K562 (cell line): Measurements from ENCODE around the gene B4GALNT4. TPM values are rescaled to one million over a fixed set of nuclear protein-coding genes. Genes with fewer than 3 reads are reported as not detected.

Source experiments
- BRF2 ChIP-seq: IDR thresholded peaks from 3 replicates; pipeline ENCODE4 v1.6.1; 2011; ENCODE audit warnings: borderline replicate concordance, mild to moderate bottlenecking; ENCODE audit not compliant: insufficient read length, insufficient read depth
- FOSL1 ChIP-seq: fragments of 200-800 bp; sonication (Bioruptor generic); conservative IDR thresholded peaks from 2 replicates; pipeline ENCODE4 v1.6.1; 2016; ENCODE audit warnings: missing genetic modification characterization, missing compliant biosample characterization
- GABPB1 ChIP-seq: sonication (generic); formaldehyde crosslinking; IDR thresholded peaks from 2 replicates; pipeline ENCODE4 v1.8.0; 2022; ENCODE audit warnings: mild to moderate bottlenecking, missing genetic modification reagents
- HOMEZ ChIP-seq: fragments of 250-450 bp; sonication (Bioruptor Pico); IDR thresholded peaks from 2 replicates; pipeline ENCODE4 v1.4.0; 2020; ENCODE audit warnings: mild to moderate bottlenecking, moderate library complexity
- IRF9 ChIP-seq: fragments of 450-650 bp; IDR thresholded peaks from 2 replicates; pipeline ENCODE4 v1.6.1; 2016; ENCODE audit warnings: missing biosample characterization, missing genetic modification characterization
- KAT8 ChIP-seq: fragments of 450-650 bp; IDR thresholded peaks from 2 replicates; pipeline ENCODE4 v1.6.1; 2016; ENCODE audit warnings: low read depth, mild to moderate bottlenecking
- MCM3 ChIP-seq: fragments of 450-650 bp; IDR thresholded peaks from 2 replicates; pipeline ENCODE4 v1.6.1; 2016
- PHF21A ChIP-seq: fragments of 450-650 bp; IDR thresholded peaks from 2 replicates; pipeline ENCODE4 v1.6.1; 2017; ENCODE audit warnings: low read depth, borderline replicate concordance
- POLR2G ChIP-seq: fragments of 200-400 bp; formaldehyde crosslinking; IDR thresholded peaks from 2 replicates; pipeline ENCODE4 v1.6.1; 2017; ENCODE audit warnings: low read depth, mild to moderate bottlenecking, antibody characterized with exemption, low read length, moderate library complexity
- POLR2H ChIP-seq: IDR thresholded peaks from 2 replicates; pipeline ENCODE4 v1.6.1; 2016; ENCODE audit warnings: missing genetic modification characterization, low read depth, mild to moderate bottlenecking, control low read depth, missing compliant biosample characterization, moderate library complexity
- RBFOX2 ChIP-seq: fragments of 200-400 bp; formaldehyde crosslinking; IDR thresholded peaks from 2 replicates; pipeline ENCODE4 v1.6.1; 2017; ENCODE audit warnings: low read depth, mild to moderate bottlenecking, low read length, moderate library complexity
- RBM17 ChIP-seq: fragments of 200-400 bp; formaldehyde crosslinking; IDR thresholded peaks from 2 replicates; pipeline ENCODE4 v1.6.1; 2017; ENCODE audit warnings: low read depth, mild to moderate bottlenecking, low read length, borderline replicate concordance
- SAP30 ChIP-seq: fragments of 200-600 bp; sonication (generic); IDR thresholded peaks from 2 replicates; pipeline ENCODE4 v1.6.1; 2012; ENCODE audit warnings: borderline replicate concordance, low read depth, mild to moderate bottlenecking, moderate library complexity, low read length, control low read depth, inconsistent platforms; ENCODE audit not compliant: insufficient read depth, poor library complexity, severe bottlenecking
- SRSF3 ChIP-seq: fragments of 200-400 bp; formaldehyde crosslinking; IDR thresholded peaks from 2 replicates; pipeline ENCODE4 v1.6.1; 2016; ENCODE audit warnings: mild to moderate bottlenecking, low read length, moderate library complexity; ENCODE audit not compliant: insufficient read depth
- VEZF1 ChIP-seq: fragments of 200-800 bp; sonication (Bioruptor generic); IDR thresholded peaks from 2 replicates; pipeline ENCODE4 v1.6.1; 2017; ENCODE audit warnings: missing genetic modification characterization, missing compliant biosample characterization
- ZBTB33 ChIP-seq: sonication (generic); formaldehyde crosslinking; IDR thresholded peaks from 2 replicates; pipeline ENCODE4 v1.8.1; 2023; ENCODE audit warnings: mild to moderate bottlenecking, missing genetic modification reagents
- ZBTB34 ChIP-seq: fragments of 250-450 bp; sonication (Bioruptor Pico); IDR thresholded peaks from 2 replicates; pipeline ENCODE4 v1.8.0; 2021; ENCODE audit warnings: mild to moderate bottlenecking, moderate library complexity
- ZNF274 ChIP-seq: IDR thresholded peaks from 2 replicates; pipeline ENCODE4 v1.6.1; 2011; ENCODE audit warnings: low read depth, mild to moderate bottlenecking, low read length, moderate library complexity, borderline replicate concordance
- polyA plus RNA-seq, 8 experiments: library from polyadenylated mRNA; depleted of rRNA in 4 of 8; stranded (reverse) in 5 of 8; unstranded in 3 of 8; fragments of >200 nt; fragmentation: Nextera tagmentation in 2 of 8; fragmentation: Illumina TruSeq in 1 of 8; extraction: Ambion mirVana in 2 of 8; extraction: Trizol in 1 of 8; gene quantifications; 2 replicates each; pipeline versions ENCODE4 v1.2.1 to v1.2.3, GENCODE V29; 2011 to 2014; ENCODE audit warnings: inconsistent platforms in 1 of 8, missing spikeins in 1 of 8
- total RNA-seq, 7 experiments: library from RNA; depleted of rRNA in 6 of 7; stranded (reverse); fragments of >200 nt in 6 of 7; fragmentation: Illumina TruSeq in 2 of 7; extraction: Trizol in 2 of 7; gene quantifications; 2 replicates each; pipeline versions ENCODE4 v1.2.1 to v1.2.3, GENCODE V29; 2011 to 2021; ENCODE audit warnings: low replicate concordance in 1 of 7

B4GALNT4 gene
- total and polyA plus RNA-seq, 9 of the 15 experiments (the other 6 are each of a cell fraction or from before 2014, with no cell fraction given), result 0.20 to 37.1 (median 10.8) TPM; not detected in 1

GRCh38 chr11:328012-328411 is 41.3 kb upstream of the B4GALNT4 start (continued):
- TF ChIP-seq ZBTB33 (CRISPR knock-in tag) (0 out of 2 replicates have a peak, but pooled peaks have one; percentile 39), RBFOX2 (peak; percentile 57), ZNF274 (no peak), BRF2 (no peak), GABPB1 (CRISPR knock-in tag) (no peak), SRSF3 (no peak), ZBTB34 (CRISPR knock-in tag) (no peak), RBM17 (no peak), VEZF1 (no peak), SAP30 (no peak), PHF21A (no peak), FOSL1 (tag) (no peak), KAT8 (no peak), IRF9 (tag) (no peak), MCM3 (no peak), POLR2G (peak; percentile 46; the same call in 1 of the 2 replicates), HOMEZ (CRISPR knock-in tag) (no peak), POLR2H (no peak)
